Pancreas (tissue), 10 donors: ENCODE measurements around the gene ADAMTSL1. TPM values are rescaled to one million over a fixed set of nuclear protein-coding genes. Genes with fewer than 3 reads are reported as not detected.

Experiments
- ATAC-seq, 4 donors: fragments of 200-7000 bp; cut with Tn5 transposase; one replicate each; pipeline versions ENCODE4 v1.8.0 to v1.9.1; 2020; ENCODE audit warnings: mild to moderate bottlenecking in 4 of 4, moderate library complexity in 4 of 4
- DNase-seq, 6 donors: peaks; one replicate each; pipeline ENCODE4 v3.0.0-alpha.2; 2020
- FAIRE-seq: peaks from 2 replicates; lab custom pipeline; 2012; peaks lifted over from hg19 to GRCh38; lab: Jason Lieb, UNC
- H3K27ac ChIP-seq, 4 donors: fragments of 200-600 bp; sonication (generic); 1 replicate in 3 of 4; 2 replicates in 1 of 4; pipeline versions ENCODE4 v1.5.0 to v1.8.0; 2020
- H3K27me3 ChIP-seq, 4 donors: fragments of 200-600 bp; one replicate each; pipeline ENCODE4 v1.8.0; 2021
- H3K36me3 ChIP-seq, 3 donors: fragments of 200-600 bp; sonication (generic) in 1 of 3; one replicate each; pipeline versions ENCODE4 v1.5.0 to v1.8.0; 2020 to 2021
- H3K4me1 ChIP-seq, 3 donors: fragments of 200-600 bp; one replicate each; pipeline ENCODE4 v1.8.0; 2021
- H3K4me3 ChIP-seq, 4 donors: fragments of 200-600 bp; sonication (generic) in 2 of 4; one replicate each; pipeline versions ENCODE4 v1.5.0 to v1.8.0; 2020 to 2021
- H3K9me3 ChIP-seq, 4 donors: fragments of 200-600 bp; one replicate each; pipeline ENCODE4 v1.8.0; 2021
- WGBS, 2 donors: extraction: QIAGEN DNeasy Blood & Tissue Kit; methylation state at CpG; one replicate each; pipeline ENCODE4 v1.1.7; 2013; 5-methylcytosine and 5-hydroxymethylcytosine counted together
- intact Hi-C, 3 donors: fragments of 100-400 bp; cut with DNase I; formaldehyde crosslinking; loops; one replicate each; pipeline versions ENCODE4 v1.11.1 to v1.14.2; 2022
- polyA plus RNA-seq, 2 donors: library from polyadenylated mRNA; stranded (reverse); fragments of 200-250 nt; gene quantifications; one replicate each; pipeline ENCODE4 v1.2.3, GENCODE V29; 2013
- total RNA-seq, 6 donors: library from RNA; stranded (reverse); fragmentation: NEBNext Ultra II Directional in 4 of 6; extraction: Animal tissue kit (Norgen Biotek cat#: 25700) in 4 of 6; gene quantifications; one replicate each; pipeline versions ENCODE4 v1.2.1 to v1.2.4, GENCODE V29; 2021 to 2023
- TF ChIP-seq, protein P1 (sequence below), 4 donors: fragments of 200-600 bp; sonication (generic) in 3 of 4; IDR thresholded peaks; one replicate each; pipeline versions ENCODE4 v1.5.0 to v1.8.0; 2021; ENCODE audit warnings: antibody characterized with exemption in 4 of 4
- donor health status: healthy with polysubstance abuse.
- donor health status: DM: no; HTN: no; CAD: no; lungs with moderate emphysema.
- donor health status: DM: no; HTN: no; CAD: no.
- donor health status: control.
- donor health status: control.
- donor health status: Bipolar disorder and iron deficiency.
- donor health status: DM: yes; HTN: yes; CAD: no.
- donor health status: DM: no; HTN: no; CAD: no.
- donor health status: DM: no; HTN: no; CAD: no.
- donor health status: DM: yes; HTN: yes; CAD: no.

The ADAMTSL1 gene
- total and polyA plus RNA-seq, 8 donors = 0.24 to 2.1 (median 0.67) TPM

GRCh38 chr9:18474783-18475182 lies 830 bp downstream of the ADAMTSL1 start:
- TF ChIP-seq, protein P1, sequence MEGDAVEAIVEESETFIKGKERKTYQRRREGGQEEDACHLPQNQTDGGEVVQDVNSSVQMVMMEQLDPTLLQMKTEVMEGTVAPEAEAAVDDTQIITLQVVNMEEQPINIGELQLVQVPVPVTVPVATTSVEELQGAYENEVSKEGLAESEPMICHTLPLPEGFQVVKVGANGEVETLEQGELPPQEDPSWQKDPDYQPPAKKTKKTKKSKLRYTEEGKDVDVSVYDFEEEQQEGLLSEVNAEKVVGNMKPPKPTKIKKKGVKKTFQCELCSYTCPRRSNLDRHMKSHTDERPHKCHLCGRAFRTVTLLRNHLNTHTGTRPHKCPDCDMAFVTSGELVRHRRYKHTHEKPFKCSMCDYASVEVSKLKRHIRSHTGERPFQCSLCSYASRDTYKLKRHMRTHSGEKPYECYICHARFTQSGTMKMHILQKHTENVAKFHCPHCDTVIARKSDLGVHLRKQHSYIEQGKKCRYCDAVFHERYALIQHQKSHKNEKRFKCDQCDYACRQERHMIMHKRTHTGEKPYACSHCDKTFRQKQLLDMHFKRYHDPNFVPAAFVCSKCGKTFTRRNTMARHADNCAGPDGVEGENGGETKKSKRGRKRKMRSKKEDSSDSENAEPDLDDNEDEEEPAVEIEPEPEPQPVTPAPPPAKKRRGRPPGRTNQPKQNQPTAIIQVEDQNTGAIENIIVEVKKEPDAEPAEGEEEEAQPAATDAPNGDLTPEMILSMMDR (IDR thresholded peaks at IDR 0.05) = no peak
- DNase-seq = no peak
- ATAC-seq = no peak
- H3K36me3 ChIP-seq = no peaks in the 10 kb centered on the region
- intact Hi-C loops = no loop called here
- no peak for FAIRE-seq
- peaks cover 0 to 4% (median 0%) of the 10 kb centered on the region in 3 donors for H3K4me1 ChIP-seq
- no peak overlapping the region for H3K27ac ChIP-seq
- WGBS, 2 donors = 35 to 46% methylated on average over 4 of the region's 4 CpGs
- no peaks in the 10 kb centered on the region for H3K27me3 ChIP-seq
- H3K9me3 ChIP-seq = no peaks in the 10 kb centered on the region
- no peak overlapping the region for H3K4me3 ChIP-seq

DNA sequence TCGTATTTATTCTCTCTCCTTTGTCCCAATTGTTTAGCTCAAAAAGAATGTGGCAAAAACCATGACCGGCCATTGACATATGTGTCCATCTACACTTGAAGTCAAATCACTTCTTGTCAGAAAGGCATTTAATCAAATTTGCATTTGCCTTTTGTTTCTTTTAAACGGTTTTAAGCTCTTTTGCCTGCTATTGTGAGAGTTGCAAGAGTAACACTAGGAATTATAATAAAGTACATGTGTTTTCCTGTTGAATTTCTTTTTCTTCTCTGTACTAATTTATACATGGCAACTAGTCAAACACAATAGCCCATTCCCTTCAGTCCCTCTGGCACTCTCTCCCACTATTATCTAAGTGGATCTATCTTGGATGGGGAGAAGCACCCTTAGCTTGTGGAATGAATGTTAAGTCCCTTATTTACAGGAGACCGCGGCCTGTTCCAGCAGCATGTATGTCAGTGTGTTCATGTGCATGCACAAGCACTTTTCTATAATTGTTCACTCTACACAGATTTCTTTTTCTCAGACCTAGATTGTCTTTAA lies 3.2 kb downstream of the ADAMTSL1 start:
- ATAC-seq = no peak
- H3K4me3 ChIP-seq = no peak overlapping the region

DNA sequence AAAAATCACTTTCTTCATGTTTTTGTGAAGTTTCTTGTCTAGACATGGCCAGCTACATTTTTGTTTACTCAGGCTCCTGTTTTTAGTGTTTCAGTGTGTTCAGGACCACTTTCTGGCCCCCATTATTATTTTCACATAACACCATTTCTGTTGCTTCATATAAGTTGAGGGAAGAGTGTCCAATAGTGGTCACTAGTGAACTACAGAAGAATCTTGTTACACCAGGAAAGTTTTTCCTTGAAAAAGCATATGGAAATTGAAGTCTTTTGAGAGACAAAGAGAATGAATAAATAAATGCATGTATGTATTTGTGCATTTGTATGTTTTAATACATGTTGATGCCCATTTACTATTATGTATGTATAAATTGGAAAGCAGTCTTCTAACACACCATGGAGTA lies 3.8 kb downstream of the ADAMTSL1 start:
- FAIRE-seq (no peak), ATAC-seq (no peak), DNase-seq (no peak)
- Histone ChIP-seq H3K4me1 (peaks cover 0 to 4% (median 0%) of the 10 kb centered on the region in 3 donors), H3K27ac (no peak overlapping the region), H3K4me3 (no peak overlapping the region), H3K9me3 (no peaks in the 10 kb centered on the region), H3K36me3 (no peaks in the 10 kb centered on the region), H3K27me3 (no peaks in the 10 kb centered on the region)
- intact Hi-C loops = no loop called here
- TF ChIP-seq, protein P1 (IDR thresholded peaks at IDR 0.05) = no peak

More for the DNA sequence above, 3.2 kb downstream of the ADAMTSL1 start:
- H3K4me1 ChIP-seq = peaks cover 0 to 4% (median 0%) of the 10 kb centered on the region in 3 donors
- 74 to 77% methylated on average over 5 of the region's 5 CpGs for WGBS, 2 donors
- H3K27ac ChIP-seq = no peak overlapping the region
- no peaks in the 10 kb centered on the region for H3K9me3 ChIP-seq
- FAIRE-seq (no peak), DNase-seq (no peak)
- no peaks in the 10 kb centered on the region for H3K27me3 ChIP-seq
- no peaks in the 10 kb centered on the region for H3K36me3 ChIP-seq
- intact Hi-C loops = no loop called here
- TF ChIP-seq, protein P1 (IDR thresholded peaks at IDR 0.05) = no peak

DNA sequence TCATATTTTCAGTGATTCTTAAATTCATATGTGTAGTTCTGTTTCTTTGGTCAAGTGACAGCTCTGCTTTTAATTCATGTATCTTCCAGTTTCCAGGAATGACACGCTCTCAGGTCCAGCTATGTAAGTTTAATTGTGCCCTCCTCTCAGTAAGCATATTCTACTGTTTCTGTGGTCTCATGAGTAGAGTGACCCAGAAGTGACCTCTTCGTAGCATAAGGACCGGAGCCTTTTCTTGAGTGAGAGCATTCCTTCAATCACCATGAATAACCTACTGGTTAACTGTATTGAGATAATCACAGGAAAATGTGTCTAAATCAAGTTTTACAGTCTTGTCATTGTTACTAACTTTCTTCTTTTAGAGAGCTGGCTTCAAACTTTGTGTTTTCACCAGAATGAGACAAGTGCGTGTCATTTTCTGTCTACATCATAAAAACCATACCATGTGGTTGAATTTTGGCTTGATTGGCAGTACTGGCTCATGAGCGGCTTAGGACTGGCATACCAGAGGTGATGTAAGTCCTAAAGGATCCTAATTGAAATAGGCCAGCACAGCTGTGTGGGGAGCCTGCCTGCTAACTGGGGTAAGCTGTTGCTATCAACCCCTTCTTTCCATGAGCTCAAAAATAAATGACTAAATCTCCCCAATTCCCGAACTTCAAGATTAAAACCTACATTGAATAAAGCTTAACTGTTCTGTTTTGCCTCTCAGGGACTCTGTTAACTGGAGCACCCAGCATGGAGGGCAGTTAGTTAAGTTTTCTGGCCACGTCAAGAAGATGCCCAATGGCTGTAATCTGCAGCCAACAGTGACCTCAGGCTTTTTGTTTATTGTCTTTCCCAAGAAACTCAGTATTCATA lies 4.8 kb downstream of the ADAMTSL1 start:
- H3K4me1 ChIP-seq = peaks cover 0 to 4% (median 0%) of the 10 kb centered on the region in 3 donors
- no peaks in the 10 kb centered on the region for H3K36me3 ChIP-seq
- TF ChIP-seq, protein P1 (IDR thresholded peaks at IDR 0.05) = no peak
- no peaks in the 10 kb centered on the region for H3K27me3 ChIP-seq
- DNase-seq (no peak), ATAC-seq (no peak), FAIRE-seq (no peak)
- intact Hi-C loops = no loop called here
- no peak overlapping the region for H3K4me3 ChIP-seq
- H3K27ac ChIP-seq = no peak overlapping the region
- 81 to 84% methylated on average over 7 of the region's 7 CpGs for WGBS, 2 donors
- no peaks in the 10 kb centered on the region for H3K9me3 ChIP-seq

GRCh38 chr9:18479405-18479804 lies 5.5 kb downstream of the ADAMTSL1 start:
- intact Hi-C loops = no loop called here
- 62 to 67% methylated on average over 3 of the region's 3 CpGs for WGBS, 2 donors
- Histone ChIP-seq H3K27ac (no peak overlapping the region), H3K4me1 (peaks cover 0 to 2% (median 0%) of the 10 kb centered on the region in 3 donors), H3K36me3 (no peaks in the 10 kb centered on the region), H3K9me3 (no peaks in the 10 kb centered on the region), H3K27me3 (no peaks in the 10 kb centered on the region), H3K4me3 (no peak overlapping the region)
- ATAC-seq = no peak
- DNase-seq = no peak
- TF ChIP-seq, protein P1 (IDR thresholded peaks at IDR 0.05) = no peak
- no peak for FAIRE-seq
